Karpas-422 (cell line): ENCODE data around the gene WDCP. TPM values are rescaled to one million over a fixed set of nuclear protein-coding genes. Genes with fewer than 3 reads are reported as not detected.

Experiments used
- DNase-seq: peaks from one replicate; pipeline ENCODE4 v3.0.0-alpha.2; 2015
- H2AFZ ChIP-seq: fragments of 200-600 bp; sonication (generic); 2 replicates; pipeline ENCODE4 v1.6.1; 2014; ENCODE audit warnings: antibody characterized with exemption, low read length, mixed read lengths
- H3K27ac ChIP-seq: fragments of 200-600 bp; sonication (generic); 2 replicates; pipeline ENCODE4 v1.5.1; 2014; ENCODE audit warnings: mild to moderate bottlenecking, low read length, moderate library complexity
- H3K27me3 ChIP-seq: fragments of 200-600 bp; sonication (generic); 2 replicates; pipeline ENCODE4 v1.6.1; 2014; ENCODE audit warnings: low read length, mixed read lengths
- H3K36me3 ChIP-seq: fragments of 200-600 bp; sonication (generic); 2 replicates; pipeline ENCODE4 v1.6.1; 2014; ENCODE audit warnings: low read length, mixed read lengths; ENCODE audit not compliant: insufficient read depth
- H3K4me1 ChIP-seq: fragments of 200-600 bp; sonication (generic); 2 replicates; pipeline ENCODE4 v1.6.1; 2014; ENCODE audit warnings: mild to moderate bottlenecking, low read length, mixed read lengths
- H3K4me2 ChIP-seq: fragments of 200-600 bp; sonication (generic); 2 replicates; pipeline ENCODE4 v1.6.1; 2014; ENCODE audit warnings: low read length, low read depth, mild to moderate bottlenecking; ENCODE audit not compliant: poor library complexity, severe bottlenecking
- H3K4me3 ChIP-seq: fragments of 200-600 bp; sonication (generic); 2 replicates; pipeline ENCODE4 v1.5.1; 2014; ENCODE audit warnings: mild to moderate bottlenecking, antibody characterized with exemption, low read length, mixed read lengths
- H3K79me2 ChIP-seq: fragments of 200-600 bp; sonication (generic); 2 replicates; pipeline ENCODE4 v1.6.1; 2014; ENCODE audit warnings: mild to moderate bottlenecking, low read length, mixed read lengths
- H3K9ac ChIP-seq: fragments of 200-600 bp; sonication (generic); 2 replicates; pipeline ENCODE4 v1.6.0; 2014; ENCODE audit warnings: low read length
- H3K9me2 ChIP-seq: fragments of 200-600 bp; sonication (generic), shearing (Covaris generic); replicated peaks from 2 replicates; pipeline ENCODE4 v1.6.0; 2014; ENCODE audit warnings: mild to moderate bottlenecking, low read length, moderate library complexity; ENCODE audit not compliant: insufficient read depth
- H3K9me3 ChIP-seq: fragments of 300-700, 200-600 bp; sonication (generic); 2 replicates; pipeline ENCODE4 v1.6.1; 2014; ENCODE audit warnings: low read length, mixed read lengths
- H4K20me1 ChIP-seq: fragments of 200-600 bp; sonication (generic); 2 replicates; pipeline ENCODE4 v1.6.1; 2014; ENCODE audit warnings: mild to moderate bottlenecking, antibody characterized with exemption, low read length, low read depth; ENCODE audit not compliant: insufficient read depth
- total RNA-seq: library from RNA; depleted of rRNA; stranded (reverse); fragments of >200 nt; shearing (Covaris generic); gene quantifications from 2 replicates; pipeline ENCODE4 v1.2.3, GENCODE V29; 2014; ENCODE audit warnings: low replicate concordance

Gene WDCP
- total RNA-seq, 1 experiment from 2014 or later: 24.3 TPM

- no peak overlapping the region for H2AFZ ChIP-seq
- H3K79me2 ChIP-seq: peaks cover 49% of the 10 kb centered on the region
- H3K36me3 ChIP-seq: peaks cover 16% of the 10 kb centered on the region; the same call in 1 of the 2 replicates
- no peak overlapping the region; the same call in 1 of the 2 replicates for H3K27ac ChIP-seq
- H3K9ac ChIP-seq: peak overlapping the region; percentile 87
- no peaks in the 10 kb centered on the region for H3K27me3 ChIP-seq
- H4K20me1 ChIP-seq: no peaks in the 10 kb centered on the region; the same call in 1 of the 2 replicates
- no peaks in the 10 kb centered on the region for H3K9me2 ChIP-seq
- no peak for DNase-seq
- no peaks in the 10 kb centered on the region for H3K9me3 ChIP-seq
- peaks cover 26% of the 10 kb centered on the region for H3K4me1 ChIP-seq
- peak overlapping the region; percentile 95 for H3K4me3 ChIP-seq
- peak overlapping the region; percentile 98 for H3K4me2 ChIP-seq
Observed at GRCh38 chr2:24075259-24075658, 28.1 kb upstream of the WDCP start.

- H3K36me3 ChIP-seq: peaks cover 16% of the 10 kb centered on the region; the same call in 1 of the 2 replicates
- peaks cover 26% of the 10 kb centered on the region for H3K4me1 ChIP-seq
- H3K9ac ChIP-seq: no peak overlapping the region
- no peaks in the 10 kb centered on the region for H3K27me3 ChIP-seq
- no peaks in the 10 kb centered on the region for H3K9me2 ChIP-seq
- H3K4me2 ChIP-seq: no peak overlapping the region
- no peak for DNase-seq
- H4K20me1 ChIP-seq: peaks cover 6% of the 10 kb centered on the region
- H3K27ac ChIP-seq: no peak overlapping the region
- no peak overlapping the region for H2AFZ ChIP-seq
- no peak overlapping the region for H3K4me3 ChIP-seq
- no peaks in the 10 kb centered on the region for H3K9me3 ChIP-seq
- H3K79me2 ChIP-seq: peaks cover 52% of the 10 kb centered on the region
Observed at GRCh38 chr2:24073816-24074215, 26.6 kb upstream of the WDCP start.

GRCh38 chr2:24072259-24072658 is 25.1 kb upstream of the WDCP start:
- Histone ChIP-seq H3K27ac (no peak overlapping the region), H3K4me1 (peaks cover 16% of the 10 kb centered on the region), H3K9ac (no peak overlapping the region), H2AFZ (no peak overlapping the region), H3K4me3 (no peak overlapping the region), H4K20me1 (peaks cover 6% of the 10 kb centered on the region), H3K79me2 (peaks cover 52% of the 10 kb centered on the region), H3K27me3 (no peaks in the 10 kb centered on the region), H3K36me3 (peaks cover 23% of the 10 kb centered on the region; the same call in 1 of the 2 replicates), H3K4me2 (no peak overlapping the region), H3K9me3 (no peaks in the 10 kb centered on the region), H3K9me2 (no peaks in the 10 kb centered on the region)
- no peak for DNase-seq

DNA sequence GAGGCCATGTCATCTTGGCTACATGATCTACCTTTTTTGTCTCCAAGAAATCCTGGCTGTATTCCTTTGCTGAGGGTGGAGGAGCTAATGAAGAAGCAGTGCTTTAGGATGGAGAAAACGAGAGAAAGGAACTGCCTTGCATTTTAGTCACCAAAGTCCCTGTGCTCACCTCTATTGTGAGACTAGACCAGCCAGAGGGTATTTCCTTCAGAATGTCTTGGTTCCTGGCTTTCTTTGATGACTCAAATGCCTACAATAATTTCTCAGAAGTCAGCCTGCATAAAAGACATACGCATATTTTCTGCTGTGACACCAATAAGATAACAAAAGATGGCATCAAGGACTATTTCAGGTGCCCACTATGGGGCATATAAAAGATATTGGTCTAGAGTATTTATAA is 18.1 kb upstream of the WDCP start:
- Histone ChIP-seq H3K4me2 (no peak overlapping the region), H4K20me1 (peaks cover 6% of the 10 kb centered on the region; the same call in 1 of the 2 replicates), H3K4me1 (no peaks in the 10 kb centered on the region), H3K27ac (no peak overlapping the region), H2AFZ (no peak overlapping the region), H3K79me2 (peaks cover 3% of the 10 kb centered on the region; the same call in 1 of the 2 replicates), H3K4me3 (no peak overlapping the region), H3K36me3 (peaks cover 14% of the 10 kb centered on the region; the same call in 1 of the 2 replicates), H3K9ac (no peak overlapping the region), H3K27me3 (no peaks in the 10 kb centered on the region), H3K9me2 (no peaks in the 10 kb centered on the region), H3K9me3 (no peaks in the 10 kb centered on the region)
- no peak for DNase-seq

DNA sequence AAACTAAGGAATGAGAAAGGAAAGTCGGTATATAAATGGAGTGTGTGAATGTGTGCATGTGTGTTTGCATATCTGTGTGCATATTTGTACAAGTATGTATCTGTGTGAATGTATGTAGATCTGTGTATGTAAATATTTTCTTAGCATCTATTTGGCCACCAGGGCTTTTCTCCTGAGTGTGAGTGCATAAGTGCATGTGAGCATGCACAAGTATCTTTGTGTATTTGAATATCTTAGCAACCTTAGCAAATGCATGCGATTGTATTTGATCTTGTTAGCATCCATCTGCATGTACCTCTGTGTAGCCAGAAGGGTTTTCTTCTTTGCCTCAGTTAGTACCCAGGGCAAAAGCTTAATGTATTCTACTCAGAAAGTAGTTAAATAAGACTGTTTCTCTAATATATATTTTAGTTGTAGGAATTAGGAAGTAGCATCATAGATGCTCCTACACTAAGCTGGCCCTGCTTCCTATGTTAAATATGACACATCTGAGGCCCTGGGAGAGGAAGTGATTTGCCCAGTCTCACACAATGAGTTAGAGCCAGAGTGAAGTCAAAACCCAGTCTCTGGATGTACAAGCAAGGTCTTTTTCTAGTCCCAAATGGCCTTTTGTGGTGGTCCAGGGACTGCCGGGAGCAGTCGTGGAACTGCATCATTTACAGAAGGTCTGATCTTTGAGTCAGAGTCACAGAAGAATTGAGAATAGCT is 11.5 kb upstream of the WDCP start:
- no peak overlapping the region for H3K4me3 ChIP-seq
- H3K27ac ChIP-seq: peak overlapping the region; percentile 22; the same call in 1 of the 2 replicates
- H3K36me3 ChIP-seq: no peaks in the 10 kb centered on the region
- DNase-seq: peak; percentile 54
- peak overlapping the region; percentile 97 for H2AFZ ChIP-seq
- H3K4me2 ChIP-seq: no peak overlapping the region
- no peaks in the 10 kb centered on the region for H3K9me2 ChIP-seq
- no peaks in the 10 kb centered on the region for H3K79me2 ChIP-seq
- peak overlapping the region; percentile 28; the same call in 1 of the 2 replicates for H3K9ac ChIP-seq
- no peaks in the 10 kb centered on the region for H4K20me1 ChIP-seq
- H3K9me3 ChIP-seq: no peaks in the 10 kb centered on the region
- H3K4me1 ChIP-seq: peaks cover 10% of the 10 kb centered on the region
- H3K27me3 ChIP-seq: no peaks in the 10 kb centered on the region

DNA sequence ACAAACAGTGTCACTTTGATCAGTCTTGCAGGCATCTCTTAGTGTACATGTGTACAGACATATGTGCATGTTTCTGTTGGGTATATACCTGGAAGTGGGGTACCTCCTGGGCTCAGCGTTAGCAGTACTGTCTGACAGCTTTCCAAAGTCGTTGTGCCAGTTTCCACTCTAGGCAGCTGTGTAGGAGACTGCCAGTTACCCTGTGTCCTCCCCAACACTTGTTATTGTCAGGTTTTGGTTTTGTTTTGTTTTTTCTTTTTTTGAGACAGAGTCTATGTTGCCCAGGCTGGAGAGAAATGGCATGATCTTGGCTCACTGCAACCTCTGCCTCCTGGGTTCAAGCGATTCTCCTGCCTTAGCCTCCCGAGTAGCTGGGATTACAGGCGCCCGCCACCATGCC is 8.6 kb upstream of the WDCP start:
- DNase-seq: no peak
- Histone ChIP-seq H4K20me1 (no peaks in the 10 kb centered on the region), H3K27ac (no peak overlapping the region), H3K9me3 (no peaks in the 10 kb centered on the region), H3K36me3 (no peaks in the 10 kb centered on the region), H3K4me1 (peaks cover 10% of the 10 kb centered on the region), H3K27me3 (no peaks in the 10 kb centered on the region), H3K4me3 (no peak overlapping the region), H3K79me2 (no peaks in the 10 kb centered on the region), H2AFZ (no peak overlapping the region), H3K9ac (no peak overlapping the region), H3K9me2 (no peaks in the 10 kb centered on the region), H3K4me2 (no peak overlapping the region)

DNA sequence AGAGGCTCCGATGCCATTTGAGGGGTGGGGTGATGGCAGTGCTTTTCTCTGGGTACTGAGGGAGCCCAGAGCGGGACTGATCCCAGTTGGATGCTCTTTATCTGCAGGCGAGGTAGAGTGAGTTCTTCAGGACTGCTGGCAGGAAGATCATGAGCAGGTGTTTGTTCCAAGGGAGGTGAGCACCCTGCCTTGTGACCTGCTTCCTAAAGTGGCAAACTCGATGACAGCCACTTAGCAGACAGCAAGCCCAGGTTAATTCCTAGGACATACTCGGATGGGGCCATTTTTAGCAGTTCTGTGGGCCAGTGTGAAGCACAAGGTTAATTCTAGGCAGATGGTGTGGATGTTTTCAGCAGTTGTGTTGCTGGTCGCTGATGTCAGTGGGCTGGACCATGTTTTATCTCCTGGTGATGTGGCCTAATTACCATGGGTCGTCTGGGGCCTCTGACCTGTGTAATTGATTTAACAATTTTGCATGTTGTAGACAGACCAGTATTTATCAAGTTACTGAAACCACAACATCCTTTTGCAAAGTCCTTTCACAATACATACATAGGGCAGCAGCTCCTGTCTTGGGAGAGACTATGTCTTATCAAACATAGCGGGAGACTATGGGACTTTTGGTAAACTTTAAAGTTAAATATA is 7.3 kb upstream of the WDCP start:
- Histone ChIP-seq H3K79me2 (no peaks in the 10 kb centered on the region), H3K4me1 (peaks cover 13% of the 10 kb centered on the region), H3K36me3 (no peaks in the 10 kb centered on the region), H3K4me3 (no peak overlapping the region), H3K9me3 (no peaks in the 10 kb centered on the region), H3K27me3 (no peaks in the 10 kb centered on the region), H3K27ac (no peak overlapping the region), H3K4me2 (no peak overlapping the region), H2AFZ (no peak overlapping the region), H3K9ac (no peak overlapping the region), H3K9me2 (no peaks in the 10 kb centered on the region), H4K20me1 (no peaks in the 10 kb centered on the region)
- DNase-seq: no peak

DNA sequence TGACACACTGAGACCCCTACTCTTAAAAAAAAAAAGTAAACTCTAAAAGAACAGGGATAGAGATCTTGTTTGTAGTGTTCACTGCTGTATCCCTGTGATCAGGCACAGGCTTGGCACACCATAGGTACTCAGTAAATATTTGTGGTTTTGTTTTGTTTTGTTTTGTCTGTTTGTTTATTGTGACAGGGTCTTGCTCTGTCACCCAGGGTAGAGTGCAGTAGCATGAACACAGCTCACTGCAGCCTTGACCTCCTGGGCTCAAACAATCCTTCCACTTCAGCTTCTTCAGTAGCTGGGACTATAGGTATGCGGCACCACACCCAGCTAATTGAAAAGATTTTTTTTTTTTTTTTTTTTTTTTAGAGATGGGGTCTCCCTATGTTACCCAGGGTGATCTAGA is 5.8 kb upstream of the WDCP start:
- H3K9me2 ChIP-seq: no peaks in the 10 kb centered on the region
- H2AFZ ChIP-seq: no peak overlapping the region
- peaks cover 19% of the 10 kb centered on the region for H3K4me1 ChIP-seq
- H3K27ac ChIP-seq: no peak overlapping the region
- no peaks in the 10 kb centered on the region for H3K79me2 ChIP-seq
- no peak overlapping the region for H3K4me3 ChIP-seq
- no peaks in the 10 kb centered on the region for H3K27me3 ChIP-seq
- H3K36me3 ChIP-seq: no peaks in the 10 kb centered on the region
- DNase-seq: no peak
- no peaks in the 10 kb centered on the region for H3K9me3 ChIP-seq
- H3K9ac ChIP-seq: no peak overlapping the region
- H4K20me1 ChIP-seq: no peaks in the 10 kb centered on the region
- H3K4me2 ChIP-seq: no peak overlapping the region
